Breast epithelium (tissue), 4 donors: ENCODE results near the gene RTKN2. TPM values are rescaled to one million over a fixed set of nuclear protein-coding genes. Genes with fewer than 3 reads are reported as not detected.

Experiments
- DNase-seq, 2 donors: peaks; one replicate each; pipeline ENCODE4 v3.0.0-alpha.2; 2019; ENCODE audit warnings: low spot score in 2 of 2
- H3K27ac ChIP-seq, 2 donors: fragments of 200-600 bp; sonication (generic) in 1 of 2; one replicate each; pipeline ENCODE4 v1.5.1; 2016 to 2019; ENCODE audit warnings: mild to moderate bottlenecking in 1 of 2
- H3K27me3 ChIP-seq, 2 donors: fragments of 200-600 bp; sonication (generic) in 1 of 2; one replicate each; pipeline versions ENCODE4 v1.5.1 to v1.6.0; 2017 to 2019; ENCODE audit warnings: control low read depth in 1 of 2, mild to moderate bottlenecking in 1 of 2
- H3K36me3 ChIP-seq: fragments of 200-600 bp; one replicate; pipeline ENCODE4 v1.5.1; 2019
- H3K4me1 ChIP-seq, 2 donors: fragments of 200-600 bp; sonication (generic); one replicate each; pipeline ENCODE4 v1.5.1; 2016 to 2019; ENCODE audit warnings: control low read depth in 1 of 2
- H3K4me3 ChIP-seq, 3 donors: fragments of 200-600 bp; sonication (generic); 1 replicate in 2 of 3; 2 replicates in 1 of 3; pipeline ENCODE4 v1.5.1; 2016 to 2019; ENCODE audit warnings: mild to moderate bottlenecking in 3 of 3, moderate library complexity in 2 of 3
- H3K9me3 ChIP-seq, 2 donors: fragments of 200-600 bp; sonication (generic) in 1 of 2; one replicate each; pipeline ENCODE4 v1.5.1; 2016 to 2019; ENCODE audit warnings: control low read depth in 1 of 2
- POLR2A ChIP-seq: fragments of 450-650 bp; IDR thresholded peaks from one replicate; pipeline ENCODE4 v1.6.1; 2016; ENCODE audit warnings: antibody characterized with exemption, mild to moderate bottlenecking, moderate library complexity
- POLR2AphosphoS5 ChIP-seq, 3 donors: sonication (generic); formaldehyde crosslinking; IDR thresholded peaks; one replicate each; pipeline ENCODE4 v1.6.1; 2017; ENCODE audit warnings: antibody characterized with exemption in 3 of 3
- intact Hi-C: fragments of 100-400 bp; cut with DNase I; formaldehyde crosslinking; loops from one replicate; pipeline ENCODE4 v1.15.1; 2023; ENCODE audit warnings: low total_unique reads
- total RNA-seq, 3 donors: library from RNA; depleted of rRNA; stranded (reverse); fragments of >200 nt; gene quantifications; one replicate each; pipeline ENCODE4 v1.1.0, GENCODE V29; 2016
- TF ChIP-seq, protein P1 (sequence below), 3 donors: fragments of 450-650 bp; IDR thresholded peaks; one replicate each; pipeline ENCODE4 v1.5.1; 2016 to 2017; ENCODE audit warnings: antibody characterized with exemption in 3 of 3, mild to moderate bottlenecking in 3 of 3, moderate library complexity in 3 of 3

The RTKN2 gene
- total RNA-seq, 3 donors from 2014 or later: 0.16 to 1.3 (median 0.98) TPM

DNA sequence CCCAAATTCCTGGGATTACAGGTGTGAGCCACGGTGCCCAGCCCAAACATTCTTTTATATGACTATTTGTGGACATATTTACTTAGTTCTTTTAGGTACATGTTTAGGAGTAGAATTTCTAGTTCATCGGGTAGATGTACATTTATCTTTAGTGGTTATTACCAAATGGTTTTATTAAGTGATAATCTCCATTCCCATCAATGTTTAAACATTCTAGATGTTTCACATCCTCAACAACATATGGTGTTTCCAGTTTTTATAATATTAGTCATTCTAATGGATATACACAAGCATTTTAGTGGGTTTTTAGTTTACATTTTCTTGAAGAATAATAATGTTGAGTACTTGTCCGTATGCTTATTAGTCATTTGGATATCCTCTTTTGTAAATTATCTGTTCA is 131.7 kb downstream of the RTKN2 start:
- H3K27ac ChIP-seq: no peak overlapping the region
- no peak for DNase-seq
- TF ChIP-seq POLR2AphosphoS5 (IDR thresholded peaks at IDR 0.05) (no peak), POLR2A (no peak)
- TF ChIP-seq, protein P1, sequence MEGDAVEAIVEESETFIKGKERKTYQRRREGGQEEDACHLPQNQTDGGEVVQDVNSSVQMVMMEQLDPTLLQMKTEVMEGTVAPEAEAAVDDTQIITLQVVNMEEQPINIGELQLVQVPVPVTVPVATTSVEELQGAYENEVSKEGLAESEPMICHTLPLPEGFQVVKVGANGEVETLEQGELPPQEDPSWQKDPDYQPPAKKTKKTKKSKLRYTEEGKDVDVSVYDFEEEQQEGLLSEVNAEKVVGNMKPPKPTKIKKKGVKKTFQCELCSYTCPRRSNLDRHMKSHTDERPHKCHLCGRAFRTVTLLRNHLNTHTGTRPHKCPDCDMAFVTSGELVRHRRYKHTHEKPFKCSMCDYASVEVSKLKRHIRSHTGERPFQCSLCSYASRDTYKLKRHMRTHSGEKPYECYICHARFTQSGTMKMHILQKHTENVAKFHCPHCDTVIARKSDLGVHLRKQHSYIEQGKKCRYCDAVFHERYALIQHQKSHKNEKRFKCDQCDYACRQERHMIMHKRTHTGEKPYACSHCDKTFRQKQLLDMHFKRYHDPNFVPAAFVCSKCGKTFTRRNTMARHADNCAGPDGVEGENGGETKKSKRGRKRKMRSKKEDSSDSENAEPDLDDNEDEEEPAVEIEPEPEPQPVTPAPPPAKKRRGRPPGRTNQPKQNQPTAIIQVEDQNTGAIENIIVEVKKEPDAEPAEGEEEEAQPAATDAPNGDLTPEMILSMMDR (IDR thresholded peaks at IDR 0.05): no peak
- H3K4me3 ChIP-seq: no peak overlapping the region
- intact Hi-C loops: no loop called here
- H3K27me3 ChIP-seq: no peaks in the 10 kb centered on the region
- H3K4me1 ChIP-seq: no peaks in the 10 kb centered on the region
- no peaks in the 10 kb centered on the region for H3K36me3 ChIP-seq
- no peaks in the 10 kb centered on the region for H3K9me3 ChIP-seq

DNA sequence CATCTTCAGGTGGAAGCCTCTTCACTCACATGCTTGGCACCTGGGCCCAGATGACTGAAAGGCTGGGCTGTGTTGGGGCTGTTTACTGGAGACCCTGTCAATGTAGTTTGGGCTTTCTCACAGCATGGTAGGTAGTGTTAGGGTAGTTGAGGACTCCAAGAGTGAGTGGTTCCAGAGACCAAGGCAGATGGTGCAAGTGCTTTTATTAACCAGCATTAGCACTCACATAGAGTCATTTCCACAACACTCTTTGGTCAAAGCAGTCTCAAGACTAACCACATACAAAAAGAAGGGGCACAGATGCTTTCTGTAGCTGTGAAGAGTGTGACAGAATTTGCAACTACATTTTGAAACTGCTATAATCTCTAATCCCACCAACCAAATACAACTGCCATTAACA is 135.0 kb downstream of the RTKN2 start:
- TF ChIP-seq POLR2A: no peak
- no peak for TF ChIP-seq POLR2AphosphoS5 (IDR thresholded peaks at IDR 0.05)
- TF ChIP-seq, protein P1 (IDR thresholded peaks at IDR 0.05): no peak
- Histone ChIP-seq H3K9me3 (peaks cover 0 to 4% of the 10 kb centered on the region in 2 donors), H3K4me3 (no peak overlapping the region), H3K27me3 (no peaks in the 10 kb centered on the region), H3K4me1 (no peaks in the 10 kb centered on the region), H3K27ac (no peak overlapping the region), H3K36me3 (no peaks in the 10 kb centered on the region)
- no peak for DNase-seq
- intact Hi-C loops: no loop called here

Other genes with a start within 250 kb of the RTKN2 start
- 1 to 10 TPM in 1 of 3 donors, under 1 TPM in 2; 0.16 to 1.8 (median 0.66) TPM for gene ZNF365, start 105.5 kb upstream of the RTKN2 start, total RNA-seq